Vagina (tissue), 2 donors: ENCODE measurements around the gene R3HDM2. TPM values are rescaled to one million over a fixed set of nuclear protein-coding genes. Genes with fewer than 3 reads are reported as not detected.

ENCODE experiments used
- DNase-seq, 2 donors: peaks; one replicate each; pipeline ENCODE4 v3.0.0-alpha.2; 2017; ENCODE audit errors: extremely low spot score in 2 of 2
- H3K27ac ChIP-seq: fragments of 200-600 bp; sonication (generic); one replicate; pipeline ENCODE4 v1.5.1; 2019
- H3K27me3 ChIP-seq: fragments of 200-600 bp; sonication (generic); one replicate; pipeline ENCODE4 v1.5.1; 2019
- H3K36me3 ChIP-seq, 2 donors: fragments of 200-600 bp; sonication (generic); one replicate each; pipeline ENCODE4 v1.5.1; 2017 to 2019
- H3K4me1 ChIP-seq: fragments of 200-600 bp; sonication (generic); one replicate; pipeline ENCODE4 v1.5.1; 2019
- H3K4me3 ChIP-seq, 2 donors: fragments of 200-600 bp; sonication (generic); 1 replicate in 1 of 2; 2 replicates in 1 of 2; pipeline ENCODE4 v1.5.1; 2016 to 2019
- H3K9me3 ChIP-seq: fragments of 200-600 bp; sonication (generic); one replicate; pipeline ENCODE4 v1.5.1; 2019
- CTCF ChIP-seq, 3 experiments: fragments of 450-650 bp in 2 of 3; fragments of 200-600 bp in 1 of 3; sonication (generic) in 1 of 3; IDR thresholded peaks; one replicate each; pipeline ENCODE4 v1.5.1; 2017 to 2019; ENCODE audit warnings: antibody characterized with exemption in 3 of 3, mild to moderate bottlenecking in 2 of 3, moderate library complexity in 2 of 3
- POLR2A ChIP-seq, 2 donors: fragments of 450-650 bp; IDR thresholded peaks; one replicate each; pipeline ENCODE4 v1.6.1; 2017; ENCODE audit warnings: antibody characterized with exemption in 2 of 2, mild to moderate bottlenecking in 2 of 2, moderate library complexity in 2 of 2
- POLR2AphosphoS5 ChIP-seq, 2 donors: sonication (generic); formaldehyde crosslinking; IDR thresholded peaks; one replicate each; pipeline ENCODE4 v1.9.0; 2017; ENCODE audit warnings: antibody characterized with exemption in 2 of 2, mild to moderate bottlenecking in 2 of 2, low read depth in 1 of 2; ENCODE audit not compliant: insufficient read depth in 1 of 2
- intact Hi-C: fragments of 100-400 bp; cut with DNase I; formaldehyde crosslinking; loops from one replicate; pipeline ENCODE4 v1.15.1; 2023
- total RNA-seq: library from RNA; depleted of rRNA; stranded (reverse); fragments of >200 nt; gene quantifications from one replicate; pipeline ENCODE4 v1.2.3, GENCODE V29; 2016

Gene R3HDM2
- total RNA-seq, 1 donor from 2014 or later = 44.2 TPM

GRCh38 chr12:57242329-57242690 lies 188.5 kb downstream of the R3HDM2 start:
- no peak for TF ChIP-seq CTCF (IDR thresholded peaks at IDR 0.05)
- TF ChIP-seq POLR2A (IDR thresholded peaks at IDR 0.05) = no peak
- TF ChIP-seq POLR2AphosphoS5 (IDR thresholded peaks at IDR 0.05; ENCODE audit: insufficient read depth in 1 of 2, low read depth in 1 of 2) = no peak
- Histone ChIP-seq H3K36me3 (no peaks in the 10 kb centered on the region), H3K4me1 (peaks cover 66% of the 10 kb centered on the region), H3K4me3 (peak overlapping the region; percentile 20 to 22), H3K27ac (no peak overlapping the region), H3K27me3 (peaks cover 15% of the 10 kb centered on the region), H3K9me3 (no peaks in the 10 kb centered on the region)
- intact Hi-C loops = loop anchor here (5.0 kb wide), 1 partner anchor 35 kb away; no protein-coding TSS in a partner anchor
- DNase-seq = no peak

- H3K9me3 ChIP-seq = no peaks in the 10 kb centered on the region
- no peak overlapping the region for H3K4me3 ChIP-seq
Measured at GRCh38 chr12:57241402-57242310, 189.2 kb downstream of the R3HDM2 start.

GRCh38 chr12:57240926-57241401 lies 189.9 kb downstream of the R3HDM2 start:
- Histone ChIP-seq H3K36me3 (no peaks in the 10 kb centered on the region), H3K4me1 (peaks cover 78% of the 10 kb centered on the region), H3K27me3 (peaks cover 15% of the 10 kb centered on the region), H3K9me3 (no peaks in the 10 kb centered on the region), H3K27ac (no peak overlapping the region), H3K4me3 (peak overlapping the region; percentile 44 to 59)
- no peak for DNase-seq
- TF ChIP-seq CTCF (IDR thresholded peaks at IDR 0.05) = peak in 1 of 3 experiments; percentile 9
- TF ChIP-seq POLR2AphosphoS5 (IDR thresholded peaks at IDR 0.05; ENCODE audit: insufficient read depth in 1 of 2, low read depth in 1 of 2) = no peak
- intact Hi-C loops = loop anchor here (5.0 kb wide), 1 partner anchor 34 kb away; no protein-coding TSS in a partner anchor

More at GRCh38 chr12:57241402-57242310, 189.2 kb downstream of the R3HDM2 start:
- peaks cover 73% of the 10 kb centered on the region for H3K4me1 ChIP-seq
- DNase-seq = no peak
- peaks cover 15% of the 10 kb centered on the region for H3K27me3 ChIP-seq
- no peaks in the 10 kb centered on the region for H3K36me3 ChIP-seq
- intact Hi-C loops = loop anchor here (5.0 kb wide), 1 partner anchor 34 kb away; no protein-coding TSS in a partner anchor
- TF ChIP-seq POLR2AphosphoS5 (IDR thresholded peaks at IDR 0.05; ENCODE audit: insufficient read depth in 1 of 2, low read depth in 1 of 2) (no peak), CTCF (IDR thresholded peaks at IDR 0.05) (no peak), POLR2A (IDR thresholded peaks at IDR 0.05) (no peak)
- H3K27ac ChIP-seq = no peak overlapping the region

- Histone ChIP-seq H3K4me3 (peak overlapping the region; percentile 44 to 59), H3K4me1 (peaks cover 85% of the 10 kb centered on the region), H3K27ac (peak overlapping the region; percentile 12), H3K27me3 (peaks cover 15% of the 10 kb centered on the region), H3K36me3 (no peaks in the 10 kb centered on the region), H3K9me3 (no peaks in the 10 kb centered on the region)
- intact Hi-C loops = loop anchor here (5.0 kb wide), 1 partner anchor 33 kb away; no protein-coding TSS in a partner anchor
- no peak for TF ChIP-seq POLR2AphosphoS5 (IDR thresholded peaks at IDR 0.05; ENCODE audit: insufficient read depth in 1 of 2, low read depth in 1 of 2)
- no peak for TF ChIP-seq CTCF (IDR thresholded peaks at IDR 0.05)
- DNase-seq = no peak
Measured at GRCh38 chr12:57240066-57240921, 190.5 kb downstream of the R3HDM2 start.
